CD4-positive, alpha-beta T cell (primary cell): Measurements from ENCODE around the gene MYCBP. TPM values are rescaled to one million over a fixed set of nuclear protein-coding genes. Genes with fewer than 3 reads are reported as not detected.

ENCODE experiments used
- ATAC-seq: fragments of 200-7000 bp; cut with Tn5 transposase; one replicate; pipeline ENCODE4 v1.10.0; 2022; ENCODE audit warnings: mild to moderate bottlenecking; ENCODE audit not compliant: poor library complexity
- CTCF ChIA-PET: fragments of 350-600 bp; sonication (Branson Sonifier 250); formaldehyde crosslinking; loops from one replicate; lab custom pipeline; 2021; ENCODE audit warnings: antibody characterized with exemption, inconsistent platforms; lab: Charles Lee
- POLR2A ChIA-PET: fragments of 350-600 bp; sonication (Branson Sonifier 250); formaldehyde crosslinking; loops from one replicate; lab custom pipeline; 2021; ENCODE audit warnings: antibody characterized with exemption, inconsistent platforms; lab: Charles Lee
- DNase-seq, 14 experiments: peaks; one replicate each; pipeline ENCODE4 v3.0.0-alpha.2; 2013 to 2020; ENCODE audit warnings: mixed read lengths in 2 of 14
- H3K27ac ChIP-seq, 2 donors: one replicate each; pipeline versions ENCODE4 v1.5.1 to v1.7.0; 2013; ENCODE audit warnings: low read length in 2 of 2, low read depth in 1 of 2, mild to moderate bottlenecking in 1 of 2
- H3K27me3 ChIP-seq, 2 experiments: 1 replicate in 1 of 2; 2 replicates in 1 of 2; pipeline versions ENCODE4 v1.6.1 to v1.7.0; 2013; ENCODE audit warnings: low read length in 2 of 2, control low read depth in 1 of 2, mild to moderate bottlenecking in 1 of 2, moderate library complexity in 1 of 2; ENCODE audit not compliant: insufficient read depth in 2 of 2, control insufficient read depth in 1 of 2
- H3K36me3 ChIP-seq: one replicate; pipeline ENCODE4 v1.6.1; 2013; ENCODE audit warnings: low read length, control low read depth; ENCODE audit not compliant: insufficient read depth
- H3K4me1 ChIP-seq: one replicate; pipeline ENCODE4 v1.6.1; 2013; ENCODE audit warnings: low read length, control low read depth; ENCODE audit not compliant: insufficient read depth
- H3K4me3 ChIP-seq: one replicate; pipeline ENCODE4 v1.5.1; 2013; ENCODE audit warnings: mild to moderate bottlenecking, low read length, moderate library complexity
- H3K9me3 ChIP-seq, 2 experiments: 1 replicate in 1 of 2; 2 replicates in 1 of 2; pipeline versions ENCODE4 v1.6.1 to v1.7.0; 2013; ENCODE audit warnings: low read length in 2 of 2, mild to moderate bottlenecking in 2 of 2, control low read depth in 1 of 2, moderate library complexity in 1 of 2; ENCODE audit not compliant: control insufficient read depth in 1 of 2, insufficient read depth in 1 of 2
- H3K27ac Mint-ChIP-seq: one replicate; pipeline ENCODE4 v1.8.0; 2020; ENCODE audit warnings: mixed read lengths
- H3K27me3 Mint-ChIP-seq: one replicate; pipeline ENCODE4 v1.8.0; 2021; ENCODE audit warnings: mixed read lengths
- H3K36me3 Mint-ChIP-seq: one replicate; pipeline ENCODE4 v1.8.0; 2021; ENCODE audit warnings: low read depth, mixed read lengths
- H3K4me1 Mint-ChIP-seq: one replicate; pipeline ENCODE4 v1.8.0; 2021; ENCODE audit warnings: low read depth, mixed read lengths
- H3K4me3 Mint-ChIP-seq: one replicate; pipeline ENCODE4 v1.8.0; 2020; ENCODE audit warnings: mild to moderate bottlenecking, mixed read lengths
- H3K9me3 Mint-ChIP-seq: one replicate; pipeline ENCODE4 v1.8.0; 2020; ENCODE audit warnings: mixed read lengths
- CTCF ChIP-seq: fragments of 200-600 bp; IDR thresholded peaks from one replicate; pipeline ENCODE4 v1.8.0; 2022; ENCODE audit warnings: antibody characterized with exemption, mild to moderate bottlenecking
- intact Hi-C, 2 experiments: fragments of 100-400 bp; cut with DNase I in 1 of 2; cut with micrococcal nuclease in 1 of 2; formaldehyde crosslinking; loops; one replicate each; pipeline versions ENCODE4 v1.15.1 to v1.9.0; 2023 to 2025; cut with DNase I, micrococcal nuclease
- total RNA-seq, 174 experiments: library from RNA in 2 of 174; stranded (reverse) in 2 of 174; gene quantifications; one replicate each; pipeline ENCODE4 v1.2.3 and lab custom pipeline; 2021 to 2026

The MYCBP gene
- total RNA-seq, 2 experiments from 2014 or later, result 1.5 to 2.2 TPM

DNA sequence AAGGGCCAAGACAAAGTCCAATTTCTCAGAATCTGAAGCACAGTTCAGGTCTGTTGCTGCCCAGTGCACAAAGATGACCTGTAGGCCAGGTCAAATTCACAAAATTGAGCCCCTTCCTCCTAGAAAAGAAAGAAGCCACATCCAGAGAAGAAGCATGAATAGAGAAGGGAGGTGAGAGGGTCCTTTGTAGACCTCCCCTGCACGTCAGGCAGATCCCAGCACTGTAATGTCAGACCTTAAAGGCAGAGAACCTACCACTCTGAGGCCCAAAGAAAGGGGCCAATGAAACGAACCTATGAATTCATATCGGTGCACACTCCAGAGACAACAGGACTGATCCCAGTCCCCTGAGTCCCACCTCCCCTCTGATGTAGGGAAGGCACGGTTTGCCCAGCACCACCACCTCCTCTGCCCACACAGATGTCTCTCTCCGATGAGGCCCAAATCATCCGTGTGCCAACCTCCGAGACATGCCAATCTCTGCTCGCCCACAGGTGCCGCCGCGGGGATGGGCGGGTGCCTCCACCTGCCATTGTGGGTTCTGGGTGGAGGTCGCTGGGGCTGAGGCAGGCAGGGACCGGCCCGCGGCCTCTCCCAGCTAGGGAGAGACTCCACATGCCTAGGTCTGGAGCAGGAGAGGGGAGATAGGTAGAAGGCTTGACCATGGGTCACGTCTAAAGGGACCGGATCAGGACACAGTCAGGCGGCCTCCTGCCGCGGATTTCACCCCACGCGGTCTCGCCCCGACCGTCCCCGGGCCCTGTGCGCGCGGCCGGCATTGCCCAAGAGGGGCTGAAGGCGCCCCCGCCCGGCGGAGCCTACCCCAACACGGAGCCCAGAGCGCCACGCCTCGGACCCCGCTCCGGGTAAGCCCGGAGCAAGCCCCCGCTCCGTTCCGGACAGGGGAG is 55.6 kb downstream of the MYCBP start:
- POLR2A ChIA-PET, result no interaction called here
- Mint-ChIP-seq H3K27ac (no peak overlapping the region), H3K36me3 (no peaks in the 10 kb centered on the region), H3K9me3 (no peaks in the 10 kb centered on the region), H3K4me3 (no peak overlapping the region), H3K4me1 (peaks cover 12% of the 10 kb centered on the region), H3K27me3 (peaks cover 93% of the 10 kb centered on the region)
- peaks cover 57 to 87% of the 10 kb centered on the region in 2 experiments for H3K27me3 ChIP-seq
- no peak overlapping the region for H3K4me3 ChIP-seq
- TF ChIP-seq CTCF, result no peak
- intact Hi-C loops, result loop anchor here in 1 of 2 experiments (5.0 kb wide), 2 partner anchors 455 to 790 kb away; no protein-coding TSS in a partner anchor
- H3K9me3 ChIP-seq, result peaks cover 0 to 26% of the 10 kb centered on the region in 2 experiments
- H3K4me1 ChIP-seq, result peaks cover 16% of the 10 kb centered on the region
- H3K27ac ChIP-seq, result no peak overlapping the region
- DNase-seq (no peak), ATAC-seq (no peak)
- no peaks in the 10 kb centered on the region for H3K36me3 ChIP-seq
- CTCF ChIA-PET, result no interaction called here

- POLR2A ChIA-PET, result no interaction called here
- H3K9me3 ChIP-seq, result peaks cover 0 to 26% of the 10 kb centered on the region in 2 experiments
- Mint-ChIP-seq H3K4me1 (peaks cover 12% of the 10 kb centered on the region), H3K36me3 (no peaks in the 10 kb centered on the region), H3K27me3 (peaks cover 89% of the 10 kb centered on the region), H3K4me3 (no peak overlapping the region), H3K9me3 (no peaks in the 10 kb centered on the region), H3K27ac (no peak overlapping the region)
- peak; percentile 26 for ATAC-seq
- CTCF ChIA-PET, result no interaction called here
- H3K36me3 ChIP-seq, result no peaks in the 10 kb centered on the region
- TF ChIP-seq CTCF, result no peak
- peaks cover 52 to 77% of the 10 kb centered on the region in 2 experiments for H3K27me3 ChIP-seq
- no peak overlapping the region for H3K27ac ChIP-seq
- DNase-seq, result peak in 3 of 14 experiments; percentile 9 to 27 (median 13)
- no peak overlapping the region for H3K4me3 ChIP-seq
- H3K4me1 ChIP-seq, result peaks cover 16% of the 10 kb centered on the region
- intact Hi-C loops, result loop anchor here in 1 of 2 experiments (5.0 kb wide), 2 partner anchors 454 to 789 kb away; no protein-coding TSS in a partner anchor
Measured at GRCh38 chr1:38815903-38816627, 57.1 kb downstream of the MYCBP start.

DNA sequence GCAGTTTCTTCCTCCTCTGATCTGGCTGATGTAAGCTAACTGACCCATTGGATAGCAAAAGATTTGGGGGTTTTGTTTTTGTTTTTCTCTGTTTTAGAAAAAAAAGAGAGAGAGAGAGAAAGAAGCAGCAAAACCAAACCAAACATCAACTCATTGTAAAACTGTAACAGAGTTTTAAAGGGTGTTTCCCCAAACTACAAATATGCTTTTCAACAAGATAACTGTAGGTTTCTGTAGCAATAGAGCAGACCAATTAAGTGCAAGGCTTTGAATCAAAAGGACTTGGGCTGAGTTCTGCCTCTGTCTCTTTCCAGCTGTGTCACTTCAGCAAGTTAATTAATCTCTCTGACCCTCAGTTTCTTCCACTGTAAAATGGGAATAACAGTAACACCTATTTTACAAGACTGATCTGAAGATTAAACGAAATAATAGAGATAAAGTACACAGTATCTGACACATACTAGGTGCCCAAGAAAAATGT is 58.1 kb downstream of the MYCBP start:
- Histone ChIP-seq H3K36me3 (no peaks in the 10 kb centered on the region), H3K27ac (no peak overlapping the region), H3K4me1 (peaks cover 16% of the 10 kb centered on the region), H3K9me3 (peaks cover 0 to 26% of the 10 kb centered on the region in 2 experiments), H3K4me3 (no peak overlapping the region), H3K27me3 (peaks cover 50 to 74% of the 10 kb centered on the region in 2 experiments)
- Mint-ChIP-seq H3K27me3 (peaks cover 89% of the 10 kb centered on the region), H3K27ac (no peak overlapping the region), H3K9me3 (no peaks in the 10 kb centered on the region), H3K4me1 (peaks cover 12% of the 10 kb centered on the region), H3K36me3 (no peaks in the 10 kb centered on the region), H3K4me3 (no peak overlapping the region)
- intact Hi-C loops, result loop anchor here in 1 of 2 experiments (5.0 kb wide), 3 partner anchors 453 to 1938 kb away; no protein-coding TSS in a partner anchor
- ATAC-seq (no peak), DNase-seq (no peak)
- ChIA-PET POLR2A (no interaction called here), CTCF (no interaction called here)
- TF ChIP-seq CTCF, result no peak
